Cerebellar nuclear complex (tissue), 1 donor: Measurements from ENCODE around the gene EBLN1.

ENCODE experiments used
- DNase-seq, 2 experiments: peaks; one replicate each; lab custom pipeline; 2025; lab: John Stamatoyannopoulos, UW

EBLN1 gene

DNA sequence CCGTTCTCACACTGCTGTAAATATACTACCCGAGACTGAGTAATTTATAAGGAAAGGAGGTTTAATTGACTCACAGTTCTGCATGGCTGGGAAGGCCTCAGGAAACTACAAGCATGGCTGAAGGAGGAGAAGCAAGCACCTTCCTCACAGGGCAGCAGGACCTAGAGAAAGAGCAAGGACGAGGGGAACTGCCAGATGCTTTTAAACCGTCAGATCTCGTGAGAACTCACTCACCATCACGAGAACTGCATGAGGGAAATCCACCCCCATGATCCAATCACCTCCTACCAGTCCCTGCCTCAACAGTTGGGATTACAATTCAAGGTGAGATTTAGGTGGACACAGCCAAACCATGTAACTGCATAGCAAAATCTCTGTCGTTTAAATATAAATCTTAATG lies at the start of gene EBLN1:
Gene EBLN1 (minus strand): TSS at position 174 of the 400 bp plus-strand sequence. CDS start 8,032 bp downstream, outside the sequence.
- DNase-seq: no peak

DNA sequence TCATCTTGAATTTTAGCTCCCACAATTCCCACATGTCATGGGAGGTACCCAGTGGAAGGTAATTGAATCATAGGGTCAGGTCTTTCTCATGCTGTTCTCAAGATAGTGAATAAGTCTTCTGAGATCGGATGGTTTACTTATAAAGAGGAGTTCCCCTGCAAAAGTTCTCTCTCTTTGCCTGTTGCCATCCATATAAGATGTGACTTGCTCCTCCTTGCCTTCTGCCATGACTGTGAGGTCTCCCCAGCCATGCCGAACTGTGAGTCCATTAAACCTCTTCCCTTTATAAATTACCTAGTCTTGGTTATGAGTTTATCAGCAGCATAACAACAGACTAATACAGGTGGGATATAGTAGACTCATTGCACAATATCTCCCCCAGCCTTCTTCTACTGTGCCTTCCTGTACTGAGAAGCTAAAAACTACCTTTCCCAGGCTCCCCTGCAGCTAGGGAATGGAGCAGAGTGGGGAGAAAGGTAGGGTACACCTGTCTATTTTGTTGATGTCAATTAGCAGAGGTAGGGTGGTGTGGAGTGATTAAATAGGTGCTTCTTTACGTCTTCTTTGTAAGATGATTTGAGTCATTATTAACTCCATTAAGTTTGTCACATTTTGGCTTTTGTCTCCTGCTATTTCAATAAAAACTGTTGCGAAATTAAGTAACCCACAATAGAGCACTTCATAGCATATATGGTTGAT lies 48.2 kb upstream of the EBLN1 start:
- no peak for DNase-seq

DNA sequence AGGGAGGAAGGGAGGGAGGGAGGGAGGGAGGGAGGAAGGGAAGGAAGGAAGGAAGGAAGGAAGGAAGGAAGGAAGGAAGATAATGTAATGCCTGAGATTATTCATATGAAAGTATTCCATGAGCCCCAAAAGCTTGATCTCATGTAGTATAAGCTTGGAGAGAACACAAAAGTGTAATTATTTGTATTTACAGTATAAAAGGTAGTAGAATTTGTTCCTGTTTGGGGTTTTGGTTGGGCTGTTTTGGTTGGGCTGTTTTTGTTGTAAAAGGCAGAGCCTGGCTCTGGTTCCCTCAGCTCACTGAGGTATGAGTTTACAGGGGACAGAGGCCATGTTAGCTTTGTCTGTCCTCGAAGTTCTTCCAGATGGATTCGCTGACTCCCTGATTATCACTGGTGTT lies 45.3 kb upstream of the EBLN1 start:
- no peak for DNase-seq

DNA sequence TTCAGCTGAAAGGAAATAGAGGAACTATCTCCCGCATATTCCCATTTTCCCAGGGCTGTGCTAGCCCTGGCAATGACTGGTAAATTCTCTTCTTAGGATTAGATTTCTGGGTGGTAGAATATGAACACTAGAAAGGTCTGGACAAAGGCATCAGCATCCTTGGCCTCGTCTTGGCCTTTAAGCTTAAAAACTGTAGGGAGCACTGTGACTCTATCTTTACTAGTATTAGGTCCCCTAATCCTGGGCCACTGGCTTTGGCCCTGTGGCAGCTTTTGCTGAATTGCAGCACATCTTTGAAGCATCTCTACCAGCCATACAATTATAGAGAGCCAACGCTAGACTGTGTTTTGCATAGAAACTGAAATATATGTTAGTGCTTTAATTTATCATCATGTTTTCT lies 41.5 kb upstream of the EBLN1 start:
- DNase-seq: no peak

DNA sequence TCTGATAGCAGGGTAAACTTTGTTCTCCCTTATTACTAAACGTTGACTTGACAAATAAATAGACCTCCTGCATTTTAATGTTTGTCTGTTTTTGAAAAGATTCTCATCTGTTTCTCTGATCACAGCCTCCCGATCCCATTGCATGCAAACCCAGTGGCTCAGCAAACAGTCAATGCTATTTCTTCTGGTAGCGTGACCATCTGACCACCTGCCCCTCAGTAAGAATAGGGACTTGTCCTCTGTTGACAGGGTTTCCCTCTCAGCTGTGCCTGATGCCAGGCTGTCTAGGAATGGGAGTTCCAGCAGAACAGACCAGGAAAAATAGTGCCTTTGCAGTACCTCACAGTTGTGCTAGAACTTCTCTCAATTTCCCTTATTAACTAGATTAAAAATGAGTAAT lies 40.7 kb upstream of the EBLN1 start:
- no peak for DNase-seq

DNA sequence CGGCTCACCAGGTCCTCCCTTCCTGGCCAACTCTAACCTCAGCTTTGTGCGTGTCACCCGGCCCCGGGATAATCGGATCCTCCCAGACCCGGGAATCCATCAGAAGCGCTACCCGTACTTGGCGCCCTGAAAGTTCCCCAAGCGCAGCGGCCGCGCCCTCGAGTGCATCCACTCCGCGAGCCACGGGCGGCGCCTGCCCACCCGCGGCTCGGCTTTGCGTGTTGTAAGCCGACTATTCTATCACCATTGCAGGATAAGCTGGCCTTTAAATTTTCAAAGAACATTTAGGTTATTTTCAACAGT lies 35.7 kb upstream of the EBLN1 start:
- no peak for DNase-seq

DNA sequence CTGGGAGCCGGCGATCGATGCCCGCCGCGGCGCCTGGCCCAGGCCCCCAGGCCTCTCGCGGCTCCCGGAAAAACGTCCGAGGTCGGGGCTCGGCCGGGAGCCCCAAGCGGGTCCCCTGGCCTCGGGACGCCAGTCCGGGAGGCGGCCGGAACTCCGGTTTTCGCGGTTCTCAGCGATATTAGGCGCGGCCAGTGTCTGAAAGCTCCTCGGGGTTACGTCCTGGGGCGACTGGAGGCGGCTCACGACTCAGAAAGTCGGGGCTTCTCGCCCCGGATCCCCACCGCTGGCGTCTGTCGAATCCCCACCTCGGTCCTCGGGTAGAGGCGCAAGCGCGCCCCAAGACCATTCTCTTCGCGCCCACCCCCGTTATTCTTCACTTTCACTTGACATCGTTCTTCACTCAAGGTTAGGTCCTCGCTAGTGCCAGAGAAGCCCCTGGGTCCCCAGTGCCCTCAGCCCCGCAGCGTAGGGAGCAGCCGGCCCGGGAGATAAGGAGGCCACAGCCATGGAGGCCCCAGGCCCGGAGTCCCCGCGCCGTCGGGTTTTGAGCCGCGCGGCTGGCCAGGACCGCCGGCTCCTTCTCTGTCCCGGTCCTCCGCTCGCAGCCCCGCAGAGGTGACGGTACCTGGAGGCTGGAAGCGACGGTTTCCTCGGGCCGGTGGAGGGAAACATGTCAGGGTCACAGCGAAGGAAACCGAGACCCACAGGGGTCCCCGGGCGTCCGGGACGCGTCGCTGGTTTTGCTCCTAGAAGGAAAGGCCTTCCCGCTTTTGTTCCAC lies 35.2 kb upstream of the EBLN1 start:
- DNase-seq: no peak

DNA sequence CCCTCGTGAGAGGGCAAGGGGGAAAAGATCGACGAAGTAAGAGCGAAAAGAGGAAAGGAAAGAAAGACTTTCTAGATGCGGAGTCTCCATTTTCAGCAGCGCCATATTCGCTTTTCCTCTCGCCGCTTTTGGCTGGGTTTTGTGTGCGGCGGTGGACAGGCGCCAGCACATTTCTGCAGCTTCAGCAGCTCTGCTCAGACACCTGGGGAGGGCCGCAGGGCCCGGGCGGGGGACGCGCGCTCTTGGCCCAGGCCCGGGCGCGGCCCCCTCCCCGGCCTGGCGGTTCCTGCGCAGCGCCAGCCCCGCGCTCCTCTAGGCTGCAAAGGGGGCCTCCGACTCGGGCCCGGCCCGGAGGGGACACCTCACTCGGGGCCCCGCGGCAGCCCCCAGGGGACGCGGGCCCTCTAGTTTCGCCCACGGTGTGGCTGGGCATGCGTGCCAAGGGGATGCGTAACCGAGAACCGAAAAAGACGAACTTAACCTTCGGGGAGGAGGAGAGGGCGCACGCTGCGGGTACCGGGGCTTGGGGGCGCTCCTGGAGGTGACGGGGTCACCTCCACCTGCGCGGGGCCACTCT lies 34.5 kb upstream of the EBLN1 start:
- peak in 1 of 2 experiments; percentile 28 for DNase-seq

DNA sequence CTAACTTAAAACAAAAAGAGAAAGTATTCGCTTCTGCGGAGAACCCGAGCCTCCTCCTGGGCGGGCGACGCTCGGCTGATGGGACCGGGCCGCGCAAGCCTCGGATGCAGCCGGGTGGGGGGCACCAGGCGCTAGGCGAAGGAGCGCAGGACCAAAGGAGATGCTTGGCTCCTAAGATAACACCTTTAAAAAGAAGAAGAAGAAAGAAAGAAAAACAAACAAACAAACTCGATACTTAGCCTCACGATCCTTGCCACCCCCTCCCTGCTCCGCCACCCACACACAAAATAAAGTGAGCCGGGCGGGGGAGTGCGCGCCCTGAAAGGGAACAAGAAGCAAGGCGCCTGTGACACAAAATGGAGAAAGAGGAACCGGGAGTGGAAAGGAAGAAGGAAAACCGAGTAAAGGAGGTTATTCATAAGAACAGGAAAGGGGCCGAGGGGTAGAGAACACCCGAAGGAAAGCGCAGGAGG lies 34.0 kb upstream of the EBLN1 start:
- no peak for DNase-seq

DNA sequence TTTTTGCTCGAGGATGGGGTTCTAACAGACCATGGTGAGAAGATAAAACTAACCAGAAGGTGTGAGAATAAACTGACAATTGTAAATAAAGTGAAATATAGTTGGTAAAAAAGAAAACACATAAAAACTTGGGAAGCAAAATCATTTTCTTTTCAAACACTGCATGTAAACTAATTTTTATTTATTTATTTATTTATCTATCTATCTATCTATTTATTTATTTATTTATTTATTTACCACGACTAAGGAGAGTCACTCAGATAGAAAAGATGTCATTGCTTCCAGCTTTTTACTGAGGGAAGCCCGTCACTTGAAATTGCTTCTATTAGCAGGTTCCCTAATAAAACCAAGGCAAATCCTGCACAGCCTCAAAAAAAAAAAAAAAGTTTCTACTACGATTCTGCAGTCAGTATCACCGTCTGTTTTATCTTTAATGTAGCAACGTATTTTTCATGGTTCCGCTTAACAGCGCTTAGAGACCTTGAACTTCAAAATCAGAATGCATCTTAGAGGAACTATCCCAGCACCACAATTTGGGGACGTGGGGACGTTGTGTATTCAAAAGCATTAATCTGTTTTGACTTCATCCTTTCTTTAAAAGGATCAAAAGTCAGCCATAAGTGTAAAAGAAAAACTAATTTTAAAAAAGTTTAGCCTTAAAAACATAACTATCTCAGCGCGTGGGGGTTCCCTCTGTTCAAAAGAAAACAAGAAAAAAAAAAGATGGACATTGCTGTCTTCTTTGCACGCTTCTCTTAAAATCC lies 33.3 kb upstream of the EBLN1 start:
- DNase-seq: no peak

DNA sequence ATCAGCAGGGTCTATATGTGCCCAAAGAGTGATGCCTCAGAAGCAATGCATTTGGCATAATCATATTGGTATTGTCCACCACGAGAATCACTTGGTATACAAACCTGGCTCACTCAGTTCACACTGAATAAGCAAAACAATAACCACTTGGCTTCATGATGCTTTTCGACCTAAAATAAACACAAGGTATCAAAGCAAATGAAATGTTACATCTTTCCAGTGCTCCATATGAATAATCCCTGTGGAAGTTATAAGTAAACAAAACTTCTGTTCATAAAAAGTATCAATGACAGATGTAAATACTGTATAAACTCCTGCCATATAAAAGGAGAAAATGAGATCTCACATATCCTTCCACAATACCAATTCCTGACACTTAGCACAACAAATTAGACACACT lies 29.8 kb upstream of the EBLN1 start:
- no peak for DNase-seq

DNA sequence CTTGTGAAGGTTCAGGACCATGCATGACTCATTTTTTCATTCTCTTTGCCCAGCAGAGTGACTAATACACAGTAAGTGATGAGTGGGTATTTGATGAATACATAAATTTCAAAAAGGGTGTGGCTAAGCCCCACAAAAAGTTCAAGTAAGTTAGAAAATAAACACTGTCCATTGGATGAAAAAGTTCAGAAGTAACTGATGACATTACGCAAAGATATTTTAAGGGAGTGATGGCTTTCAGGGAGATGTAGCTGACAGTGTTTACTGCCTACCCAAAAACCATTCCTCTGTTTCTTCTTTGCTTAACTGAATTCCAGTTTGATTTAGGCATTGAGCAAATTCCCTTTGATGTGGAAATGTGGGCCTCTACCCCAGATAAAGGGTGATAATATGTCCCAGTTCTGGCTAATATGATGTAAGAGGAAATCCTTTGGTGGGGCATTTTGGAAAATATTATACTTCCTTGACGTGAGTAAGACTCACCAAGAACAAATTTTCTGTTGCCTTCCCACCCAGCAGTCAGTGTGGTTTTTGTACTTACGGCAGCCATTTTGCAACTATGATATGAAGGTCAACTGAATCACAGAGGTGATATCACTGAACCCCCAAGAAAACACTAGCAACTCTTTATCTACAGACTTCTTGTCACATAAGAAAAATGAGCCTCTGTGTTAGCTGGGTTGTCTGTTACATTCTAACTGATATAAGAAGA lies 29.0 kb upstream of the EBLN1 start:
- DNase-seq: no peak

DNA sequence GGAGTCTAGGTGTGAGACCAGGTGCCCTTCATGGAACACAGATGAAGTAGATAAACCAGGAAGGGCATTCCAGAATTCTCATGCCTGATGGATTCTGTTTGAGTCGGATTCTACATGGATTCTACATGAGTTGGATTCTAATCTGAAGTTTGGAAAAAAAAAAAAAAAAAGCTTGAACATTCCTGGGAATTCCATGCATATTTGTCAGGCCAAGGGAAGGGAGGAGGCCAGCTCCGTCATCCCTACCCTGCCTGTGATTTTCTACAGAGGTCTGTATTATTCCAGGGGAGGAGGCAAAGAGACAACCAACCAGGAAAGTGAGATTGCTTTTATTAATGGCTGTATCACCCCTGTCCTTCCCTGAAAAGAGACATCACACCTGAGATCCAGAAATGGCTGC lies 27.8 kb upstream of the EBLN1 start:
- DNase-seq: no peak

DNA sequence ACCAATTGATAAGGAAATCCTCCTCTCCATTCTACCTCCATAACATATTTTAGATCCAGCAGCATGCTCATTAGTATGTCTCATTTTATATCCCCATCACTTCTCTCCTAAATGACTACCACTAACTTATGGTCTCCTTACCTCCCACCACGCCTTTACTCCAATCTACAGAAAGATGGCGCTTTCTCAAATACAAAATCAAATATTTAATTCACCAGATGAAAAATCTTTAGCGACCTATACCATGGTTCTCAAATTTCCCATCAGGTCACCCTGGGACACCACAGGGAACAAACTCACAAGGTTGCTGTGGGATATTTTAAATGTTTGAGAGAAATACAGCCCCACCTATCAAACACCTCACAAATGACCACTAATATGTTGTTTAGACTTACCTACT lies 27.0 kb upstream of the EBLN1 start:
- no peak for DNase-seq

DNA sequence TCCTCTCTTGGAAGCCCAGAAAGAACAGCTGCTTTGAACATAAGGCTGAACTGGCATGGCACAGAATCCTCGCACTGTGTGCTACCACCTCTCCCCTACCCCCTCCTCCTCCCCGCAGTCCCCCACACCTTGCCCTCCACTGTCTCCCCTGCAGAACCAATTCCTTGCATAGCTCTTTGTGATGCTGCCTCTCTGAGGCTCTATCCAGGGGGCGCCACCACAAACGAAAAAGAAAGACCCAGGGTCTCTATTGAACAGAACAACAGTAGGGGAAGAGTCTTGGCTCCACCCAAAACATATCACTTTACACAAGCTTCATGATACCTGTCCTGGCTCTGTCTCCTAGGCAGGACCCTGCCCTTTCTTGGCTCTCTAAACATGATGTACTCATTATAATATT lies 26.2 kb upstream of the EBLN1 start:
- no peak for DNase-seq

DNA sequence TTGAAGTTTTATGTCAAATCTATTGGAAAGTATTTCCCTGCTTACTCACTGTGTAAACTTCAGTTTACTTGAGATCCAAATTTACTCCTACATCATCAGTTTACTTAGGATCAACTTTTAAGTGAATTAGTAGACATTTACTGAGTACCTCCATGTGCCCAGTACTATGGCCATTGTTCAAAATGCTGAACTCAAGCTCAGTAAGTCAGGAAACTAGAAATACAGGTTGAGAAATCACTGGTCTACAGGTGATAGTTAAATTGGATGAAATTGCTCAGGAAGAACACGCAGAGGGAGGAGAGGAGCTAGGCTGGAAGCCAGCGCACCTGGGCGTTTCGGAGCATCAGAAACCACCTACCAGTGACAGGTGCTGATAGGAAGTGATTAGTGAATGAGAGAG lies 25.5 kb upstream of the EBLN1 start:
- DNase-seq: no peak

DNA sequence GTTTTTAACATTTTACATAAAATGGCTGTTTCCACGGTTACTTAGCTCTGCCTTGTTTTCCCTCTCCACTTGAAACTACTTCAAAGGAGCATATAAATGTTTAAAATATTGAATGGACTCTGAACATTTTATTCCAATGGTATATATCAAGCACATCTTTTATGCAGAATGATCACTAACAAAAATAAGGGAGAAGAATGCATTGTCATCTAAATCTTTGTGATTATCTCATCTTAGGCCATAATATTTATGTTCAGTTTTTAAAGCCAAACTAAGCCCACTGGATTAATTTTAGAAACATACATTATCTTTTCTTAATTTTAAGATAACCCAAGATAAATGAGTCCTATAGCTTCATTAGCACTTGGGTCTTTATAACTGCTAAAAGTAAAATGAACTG lies 13.4 kb upstream of the EBLN1 start:
- DNase-seq: no peak

DNA sequence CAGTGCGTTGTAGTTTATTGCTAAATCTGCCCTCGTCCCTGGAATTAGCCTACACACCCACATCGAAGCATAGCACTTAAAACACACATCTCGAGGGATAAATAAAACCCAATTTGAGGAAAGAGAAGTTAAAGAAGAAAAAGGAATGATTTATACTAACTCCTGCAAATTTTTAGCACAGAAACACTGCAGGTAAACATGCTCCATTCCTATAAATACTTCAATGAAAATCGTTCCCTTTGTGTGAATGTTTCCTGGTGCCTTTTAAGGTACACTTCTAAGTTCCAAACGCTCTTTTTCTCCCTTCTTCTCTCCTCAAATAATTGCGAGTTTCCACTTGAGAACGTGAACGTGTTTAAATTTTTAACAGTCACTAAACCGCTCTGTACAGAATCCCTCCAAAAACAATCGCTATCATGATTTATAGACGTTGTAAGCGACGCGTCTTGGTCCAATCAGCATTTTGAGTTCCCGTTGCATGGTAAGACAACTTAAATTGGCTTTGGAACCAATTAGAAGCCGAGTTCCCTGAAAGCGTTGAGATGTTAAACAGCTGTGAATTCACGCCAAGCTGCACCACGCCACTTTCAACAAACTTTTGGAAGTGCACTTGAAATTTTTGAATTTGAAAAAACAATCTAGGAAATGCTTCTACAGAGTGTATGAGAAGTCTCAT lies 12.5 kb upstream of the EBLN1 start:
- DNase-seq: peak in 1 of 2 experiments; percentile 70

DNA sequence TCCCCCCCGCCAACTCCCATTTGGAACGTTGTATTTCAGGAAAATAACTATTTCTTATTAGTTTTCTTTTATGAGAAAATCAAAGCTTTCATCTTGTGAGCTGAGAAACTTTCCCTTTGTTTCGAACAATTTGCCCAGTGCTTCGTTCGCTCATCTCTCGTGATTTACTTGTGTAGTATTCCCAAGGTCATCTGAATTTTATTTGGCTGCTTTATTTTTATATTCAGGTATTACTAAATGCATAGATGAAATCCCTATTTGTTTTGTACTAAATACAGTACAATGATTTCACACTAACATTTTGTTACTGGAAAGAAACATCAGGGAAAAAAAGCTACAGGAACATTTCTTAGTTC lies 12.0 kb upstream of the EBLN1 start:
- DNase-seq: no peak

DNA sequence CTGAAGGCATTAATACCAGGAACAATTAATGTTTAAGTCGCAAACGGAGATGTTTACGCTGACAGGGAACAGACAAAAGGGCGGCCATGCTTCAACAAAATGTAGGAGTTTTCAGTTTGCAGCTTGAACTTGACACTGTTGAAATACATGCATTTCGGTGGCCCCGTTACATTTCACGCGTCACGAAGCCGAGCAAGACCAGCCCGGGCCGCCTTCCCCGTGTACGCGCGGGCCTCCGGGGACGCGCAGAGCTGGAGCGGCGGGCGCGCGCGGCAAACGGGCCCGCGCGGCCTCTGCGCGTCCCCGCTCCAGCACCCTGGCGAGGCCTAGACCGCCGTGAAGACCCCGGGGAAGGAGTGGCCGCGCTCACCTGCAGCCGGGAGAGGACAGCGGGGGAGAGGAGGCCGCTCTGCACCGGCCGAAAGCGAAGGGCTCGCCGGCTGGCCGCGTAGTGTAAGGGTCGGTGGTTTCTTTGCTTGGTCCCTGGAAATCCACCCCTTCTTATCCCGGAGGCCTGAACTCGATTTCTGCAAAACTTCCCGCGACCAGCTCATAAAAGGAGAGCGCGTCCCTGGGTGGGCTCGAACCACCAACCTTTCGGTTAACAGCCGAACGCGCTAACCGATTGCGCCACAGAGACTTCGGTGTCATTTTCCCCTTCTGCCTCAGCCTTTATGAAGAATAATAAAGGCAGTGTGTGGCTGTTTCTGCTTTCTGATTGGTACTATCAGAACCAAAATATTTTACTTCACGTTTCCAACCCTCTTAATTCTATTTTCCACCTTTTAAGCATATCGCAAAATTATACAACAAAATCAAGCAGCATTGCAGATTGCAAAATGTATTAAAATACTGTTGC lies 11.4 kb upstream of the EBLN1 start:
- peak; percentile 45 to 86 for DNase-seq
